HepG2 (cell line): ENCODE data around the gene RUVBL2. TPM values are rescaled to one million over a fixed set of nuclear protein-coding genes. Genes with fewer than 3 reads are reported as not detected.

Experiments used
- AFF4 ChIP-seq: sonication (generic); formaldehyde crosslinking; IDR thresholded peaks from 2 replicates; pipeline ENCODE4 v1.4.0; 2020; ENCODE audit warnings: missing genetic modification reagents
- EZH2 ChIP-seq: conservative IDR thresholded peaks from 2 replicates; pipeline ENCODE4 v1.6.1; 2012; ENCODE audit warnings: mild to moderate bottlenecking, low read depth, low read length, moderate library complexity
- ISL2 ChIP-seq: sonication (generic); formaldehyde crosslinking; IDR thresholded peaks from 2 replicates; pipeline ENCODE4 v1.5.0; 2020; ENCODE audit warnings: missing genetic modification reagents
- MLLT10 ChIP-seq: sonication (generic); formaldehyde crosslinking; IDR thresholded peaks from 2 replicates; pipeline ENCODE4 v1.4.0; 2020; ENCODE audit warnings: missing genetic modification reagents
- NFYC ChIP-seq: IDR thresholded peaks from 2 replicates; pipeline ENCODE4 v1.6.1; 2016; ENCODE audit warnings: missing genetic modification reagents, missing compliant biosample characterization
- SCMH1 ChIP-seq: sonication (generic); formaldehyde crosslinking; IDR thresholded peaks from 2 replicates; pipeline ENCODE4 v1.9.0; 2021; ENCODE audit warnings: missing genetic modification reagents, mild to moderate bottlenecking, borderline replicate concordance
- SMAD1 ChIP-seq: sonication (generic); formaldehyde crosslinking; IDR thresholded peaks from 2 replicates; pipeline ENCODE4 v1.4.0; 2020; ENCODE audit warnings: missing genetic modification reagents, low read depth, mild to moderate bottlenecking, borderline replicate concordance
- SMARCE1 ChIP-seq: fragments of 450-650 bp; IDR thresholded peaks from 2 replicates; pipeline ENCODE4 v1.6.1; 2017; ENCODE audit warnings: borderline replicate concordance
- TBX2 ChIP-seq: sonication (generic); formaldehyde crosslinking; IDR thresholded peaks from 2 replicates; pipeline ENCODE4 v1.5.0; 2020; ENCODE audit warnings: missing genetic modification reagents, mild to moderate bottlenecking, borderline replicate concordance
- TFAP4 ChIP-seq: sonication (generic); IDR thresholded peaks from 2 replicates; pipeline ENCODE4 v1.6.1; 2016; ENCODE audit warnings: low read depth, borderline replicate concordance
- ZFP82 ChIP-seq: sonication (generic); formaldehyde crosslinking; IDR thresholded peaks from 2 replicates; pipeline ENCODE4 v1.5.1; 2020; ENCODE audit warnings: mild to moderate bottlenecking, missing genetic modification reagents, borderline replicate concordance
- ZFP91 ChIP-seq: sonication (generic); formaldehyde crosslinking; IDR thresholded peaks from 2 replicates; pipeline ENCODE4 v1.9.0; 2022; ENCODE audit warnings: missing genetic modification reagents, mild to moderate bottlenecking, borderline replicate concordance
- ZNF253 ChIP-seq: sonication (generic); formaldehyde crosslinking; IDR thresholded peaks from 2 replicates; pipeline ENCODE4 v1.8.0; 2022; ENCODE audit warnings: mild to moderate bottlenecking, missing genetic modification reagents, borderline replicate concordance
- ZNF350 ChIP-seq: sonication (generic); formaldehyde crosslinking; IDR thresholded peaks from 2 replicates; pipeline ENCODE4 v1.4.0; 2020; ENCODE audit warnings: mild to moderate bottlenecking, low read depth, missing genetic modification reagents, borderline replicate concordance
- ZNF577 ChIP-seq: sonication (generic); formaldehyde crosslinking; IDR thresholded peaks from 2 replicates; pipeline ENCODE4 v1.4.0; 2020; ENCODE audit warnings: mild to moderate bottlenecking, low read depth, missing genetic modification reagents, borderline replicate concordance
- ZNF639 ChIP-seq: conservative IDR thresholded peaks from 2 replicates; pipeline ENCODE4 v1.6.1; 2018; ENCODE audit warnings: missing genetic modification reagents
- ZNF83 ChIP-seq: sonication (generic); formaldehyde crosslinking; IDR thresholded peaks from 2 replicates; pipeline ENCODE4 v1.4.0; 2020; ENCODE audit warnings: missing genetic modification reagents, mild to moderate bottlenecking, borderline replicate concordance
- ZSCAN21 ChIP-seq: sonication (generic); formaldehyde crosslinking; IDR thresholded peaks from 2 replicates; pipeline ENCODE4 v1.8.0; 2022; ENCODE audit warnings: mild to moderate bottlenecking, missing genetic modification reagents, moderate library complexity, borderline replicate concordance
- polyA plus RNA-seq, 8 experiments: library from polyadenylated mRNA; depleted of rRNA in 3 of 8; stranded (reverse) in 7 of 8; unstranded in 1 of 8; fragments of >200 nt; fragmentation: Illumina TruSeq in 4 of 8; extraction: Trizol in 4 of 8; gene quantifications; 2 replicates each; pipeline versions ENCODE4 v1.2.1 to v1.2.3, GENCODE V29; 2011 to 2016; ENCODE audit warnings: low read depth in 4 of 8, missing spikeins in 1 of 8, mixed read lengths in 1 of 8; ENCODE audit not compliant: insufficient read depth in 1 of 8
- total RNA-seq, 5 experiments: library from RNA; depleted of rRNA; stranded (reverse); fragments of >200 nt; fragmentation: Illumina TruSeq; extraction: Trizol; gene quantifications; 2 replicates each; pipeline ENCODE4 v1.2.3, GENCODE V29; 2016; ENCODE audit warnings: low read depth in 1 of 5
- TF ChIP-seq, protein P1 (sequence below): sonication (generic); formaldehyde crosslinking; IDR thresholded peaks from 2 replicates; pipeline ENCODE4 v1.5.0; 2020; ENCODE audit warnings: mild to moderate bottlenecking, missing genetic modification reagents, moderate library complexity

Gene RUVBL2
- total and polyA plus RNA-seq, 2 of the 13 experiments (the other 11 are each of a cell fraction or from before 2014, with no cell fraction given) = 120 to 122 TPM

- TF ChIP-seq TFAP4 = no peak
- TF ChIP-seq SMAD1 (CRISPR knock-in tag) = no peak
- no peak for TF ChIP-seq SMARCE1
- no peak for TF ChIP-seq ZNF83 (CRISPR knock-in tag)
- no peak for TF ChIP-seq ZNF577 (CRISPR knock-in tag)
- TF ChIP-seq NFYC (CRISPR knock-in tag) = no peak
- no peak for TF ChIP-seq ZNF639 (CRISPR knock-in tag)
- TF ChIP-seq ZSCAN21 (CRISPR knock-in tag) = peak; percentile 32; the same call in 1 of the 2 replicates
- no peak for TF ChIP-seq TBX2 (CRISPR knock-in tag)
- TF ChIP-seq SCMH1 (CRISPR knock-in tag) = no peak
- no peak for TF ChIP-seq ZFP82 (CRISPR knock-in tag)
- TF ChIP-seq EZH2 = no peak
- no peak for TF ChIP-seq ZNF350 (CRISPR knock-in tag)
- TF ChIP-seq ISL2 (CRISPR knock-in tag) = no peak
- TF ChIP-seq, protein P1, sequence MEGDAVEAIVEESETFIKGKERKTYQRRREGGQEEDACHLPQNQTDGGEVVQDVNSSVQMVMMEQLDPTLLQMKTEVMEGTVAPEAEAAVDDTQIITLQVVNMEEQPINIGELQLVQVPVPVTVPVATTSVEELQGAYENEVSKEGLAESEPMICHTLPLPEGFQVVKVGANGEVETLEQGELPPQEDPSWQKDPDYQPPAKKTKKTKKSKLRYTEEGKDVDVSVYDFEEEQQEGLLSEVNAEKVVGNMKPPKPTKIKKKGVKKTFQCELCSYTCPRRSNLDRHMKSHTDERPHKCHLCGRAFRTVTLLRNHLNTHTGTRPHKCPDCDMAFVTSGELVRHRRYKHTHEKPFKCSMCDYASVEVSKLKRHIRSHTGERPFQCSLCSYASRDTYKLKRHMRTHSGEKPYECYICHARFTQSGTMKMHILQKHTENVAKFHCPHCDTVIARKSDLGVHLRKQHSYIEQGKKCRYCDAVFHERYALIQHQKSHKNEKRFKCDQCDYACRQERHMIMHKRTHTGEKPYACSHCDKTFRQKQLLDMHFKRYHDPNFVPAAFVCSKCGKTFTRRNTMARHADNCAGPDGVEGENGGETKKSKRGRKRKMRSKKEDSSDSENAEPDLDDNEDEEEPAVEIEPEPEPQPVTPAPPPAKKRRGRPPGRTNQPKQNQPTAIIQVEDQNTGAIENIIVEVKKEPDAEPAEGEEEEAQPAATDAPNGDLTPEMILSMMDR (CRISPR knock-in tag) = no peak
- TF ChIP-seq ZFP91 (CRISPR knock-in tag) = no peak
- no peak for TF ChIP-seq ZNF253
- peak; percentile 65; the same call in 1 of the 2 replicates for TF ChIP-seq AFF4 (CRISPR knock-in tag)
- no peak for TF ChIP-seq MLLT10
These were observed 32.5 kb upstream of the RUVBL2 start (continued) for GRCh38 chr19:48961051-48961649.
